GM19240 (cell line): ENCODE data around the gene RBMXL3.
"Not testable (repeated sequence)": the region's sequence is repeated elsewhere in the genome, so short reads cannot be mapped to it uniquely, and the experiment has no call there.

ENCODE experiments used
- DNase-seq: peaks from one replicate; pipeline ENCODE4 v3.0.0; 2011; ENCODE audit warnings: low spot score; ENCODE audit not compliant: insufficient read length

The RBMXL3 gene

GRCh38 chrX:115189110-115189509 is at the start of gene RBMXL3:
RBMXL3 (plus strand) TSS chrX:115189410; CDS start chrX:115189442, 32 bp downstream.
- no peak for DNase-seq

- DNase-seq: no peak
These were observed 47.2 kb upstream of the RBMXL3 start for GRCh38 chrX:115142057-115142456.

GRCh38 chrX:115147220-115147619 is 42.0 kb upstream of the RBMXL3 start:
- DNase-seq: no peak

GRCh38 chrX:115173181-115173580 is 16.0 kb upstream of the RBMXL3 start:
- DNase-seq: no peak

GRCh38 chrX:115174548-115174947 is 14.7 kb upstream of the RBMXL3 start:
- no peak for DNase-seq

GRCh38 chrX:115177932-115178331 is 11.3 kb upstream of the RBMXL3 start:
- no peak for DNase-seq

- DNase-seq: no peak
These were observed 10.7 kb upstream of the RBMXL3 start for GRCh38 chrX:115178473-115178872.

- DNase-seq: no peak
These were observed 5.2 kb upstream of the RBMXL3 start for GRCh38 chrX:115183980-115184379.

- DNase-seq: no peak
These were observed 731 bp downstream of the RBMXL3 start for GRCh38 chrX:115189646-115190635.

GRCh38 chrX:115190636-115191489 is 1.7 kb downstream of the RBMXL3 start:
- DNase-seq: no peak

GRCh38 chrX:115191490-115192243 is 2.5 kb downstream of the RBMXL3 start:
- no peak for DNase-seq

GRCh38 chrX:115192244-115192700 is 3.1 kb downstream of the RBMXL3 start:
- DNase-seq: no peak

- no peak for DNase-seq
These were observed 14.8 kb downstream of the RBMXL3 start for GRCh38 chrX:115204040-115204439.

- not testable (repeated sequence) for DNase-seq
These were observed 20.3 kb downstream of the RBMXL3 start for GRCh38 chrX:115209547-115209946.

- DNase-seq: no peak
These were observed 24.9 kb downstream of the RBMXL3 start for GRCh38 chrX:115214151-115214550.

- DNase-seq: no peak
These were observed 25.4 kb downstream of the RBMXL3 start for GRCh38 chrX:115214605-115215004.

GRCh38 chrX:115217346-115217745 is 28.1 kb downstream of the RBMXL3 start:
- DNase-seq: not testable (repeated sequence)

GRCh38 chrX:115226929-115227328 is 37.7 kb downstream of the RBMXL3 start:
- no peak for DNase-seq

- DNase-seq: no peak
These were observed 40.3 kb downstream of the RBMXL3 start for GRCh38 chrX:115229337-115230003.

- no peak for DNase-seq
These were observed 43.8 kb downstream of the RBMXL3 start for GRCh38 chrX:115232933-115233496.
